Parathyroid adenoma (tissue), 2 donors: Measurements from ENCODE around the gene KIF18B.

Experiments used
- H2AFZ ChIP-seq: fragments of 300-600 bp; sonication (generic); one replicate; pipeline ENCODE4 v1.7.0; 2017; ENCODE audit warnings: antibody characterized with exemption, mild to moderate bottlenecking
- H3K27ac ChIP-seq: fragments of 300-600 bp; sonication (generic); one replicate; pipeline ENCODE4 v1.7.0; 2017
- H3K27me3 ChIP-seq: fragments of 300-600 bp; sonication (generic); one replicate; pipeline ENCODE4 v1.7.0; 2017; ENCODE audit warnings: low read length; ENCODE audit not compliant: control insufficient read depth, insufficient read depth
- H3K36me3 ChIP-seq: fragments of 300-600 bp; sonication (generic); one replicate; pipeline ENCODE4 v1.7.0; 2017; ENCODE audit warnings: low read length; ENCODE audit not compliant: control insufficient read depth, insufficient read depth
- H3K4me1 ChIP-seq: fragments of 300-600 bp; sonication (generic); one replicate; pipeline ENCODE4 v1.7.0; 2017; ENCODE audit warnings: control low read depth
- H3K4me2 ChIP-seq: fragments of 300-600 bp; sonication (generic); one replicate; pipeline ENCODE4 v1.7.0; 2017; ENCODE audit warnings: low read length
- H3K4me3 ChIP-seq: fragments of 300-600 bp; sonication (generic); one replicate; pipeline ENCODE4 v1.7.0; 2017; ENCODE audit warnings: low read depth, low read length
- H3K79me2 ChIP-seq: fragments of 300-600 bp; sonication (generic); one replicate; pipeline ENCODE4 v1.7.0; 2017; ENCODE audit warnings: control low read depth
- H3K9ac ChIP-seq: fragments of 300-600 bp; sonication (generic); one replicate; pipeline ENCODE4 v1.7.0; 2017; ENCODE audit warnings: mild to moderate bottlenecking
- H3K9me3 ChIP-seq: fragments of 300-600 bp; sonication (generic); one replicate; pipeline ENCODE4 v1.7.0; 2017; ENCODE audit warnings: low read length; ENCODE audit not compliant: control insufficient read depth
- CTCF ChIP-seq: fragments of 300-600 bp; sonication (generic); IDR thresholded peaks from one replicate; pipeline ENCODE4 v1.7.0; 2017; ENCODE audit warnings: antibody characterized with exemption, mild to moderate bottlenecking
- donor health status: primary hyperparathyroidism.

The KIF18B gene

GRCh38 chr17:44930667-44931066 lies 16.9 kb downstream of the KIF18B start:
- TF ChIP-seq CTCF = no peak
- Histone ChIP-seq H3K4me3 (no peak overlapping the region), H3K27me3 (no peaks in the 10 kb centered on the region), H3K9me3 (no peaks in the 10 kb centered on the region), H3K27ac (no peak overlapping the region), H2AFZ (no peak overlapping the region), H3K4me2 (no peak overlapping the region), H3K36me3 (no peaks in the 10 kb centered on the region), H3K9ac (no peak overlapping the region), H3K79me2 (no peaks in the 10 kb centered on the region), H3K4me1 (no peaks in the 10 kb centered on the region)

GRCh38 chr17:44928950-44929720 lies 18.4 kb downstream of the KIF18B start:
- no peaks in the 10 kb centered on the region for H3K27me3 ChIP-seq
- H3K9ac ChIP-seq = no peak overlapping the region
- H2AFZ ChIP-seq = no peak overlapping the region
- H3K27ac ChIP-seq = no peak overlapping the region
- no peak overlapping the region for H3K4me2 ChIP-seq
- H3K36me3 ChIP-seq = no peaks in the 10 kb centered on the region
- H3K9me3 ChIP-seq = no peaks in the 10 kb centered on the region
- no peaks in the 10 kb centered on the region for H3K79me2 ChIP-seq
- TF ChIP-seq CTCF = no peak
- H3K4me1 ChIP-seq = no peaks in the 10 kb centered on the region
- no peak overlapping the region for H3K4me3 ChIP-seq

- H3K9ac ChIP-seq = no peak overlapping the region
- H3K79me2 ChIP-seq = no peaks in the 10 kb centered on the region
- no peak overlapping the region for H3K27ac ChIP-seq
- no peaks in the 10 kb centered on the region for H3K36me3 ChIP-seq
- no peak overlapping the region for H3K4me2 ChIP-seq
- H3K4me3 ChIP-seq = no peak overlapping the region
- TF ChIP-seq CTCF = no peak
- H3K4me1 ChIP-seq = no peaks in the 10 kb centered on the region
- no peaks in the 10 kb centered on the region for H3K27me3 ChIP-seq
- no peaks in the 10 kb centered on the region for H3K9me3 ChIP-seq
- no peak overlapping the region for H2AFZ ChIP-seq
Observed at GRCh38 chr17:44928136-44928535, 19.4 kb downstream of the KIF18B start.

GRCh38 chr17:44927696-44928095 lies 19.9 kb downstream of the KIF18B start:
- no peaks in the 10 kb centered on the region for H3K4me1 ChIP-seq
- no peaks in the 10 kb centered on the region for H3K79me2 ChIP-seq
- no peak overlapping the region for H3K27ac ChIP-seq
- H3K4me2 ChIP-seq = no peak overlapping the region
- H3K27me3 ChIP-seq = no peaks in the 10 kb centered on the region
- H2AFZ ChIP-seq = no peak overlapping the region
- no peak for TF ChIP-seq CTCF
- no peak overlapping the region for H3K9ac ChIP-seq
- H3K36me3 ChIP-seq = no peaks in the 10 kb centered on the region
- H3K9me3 ChIP-seq = no peaks in the 10 kb centered on the region
- no peak overlapping the region for H3K4me3 ChIP-seq
